Cardiac fibroblast (primary cell): ENCODE results near the gene SEMA3A.

Experiments used
- DNase-seq, 2 donors: peaks; one replicate each; pipeline versions ENCODE4 v3.0.0 to v3.0.0-alpha.2; 2010; ENCODE audit warnings: low read depth in 2 of 2
- H3K4me3 ChIP-seq, 2 donors: replicated peaks in 1 of 2; 1 replicate in 1 of 2; 2 replicates in 1 of 2; pipeline ENCODE4 v1.5.1; 2011; ENCODE audit warnings: low read depth in 2 of 2, low read length in 2 of 2, mild to moderate bottlenecking in 2 of 2, moderate library complexity in 1 of 2
- TF ChIP-seq, protein P1 (sequence below): IDR thresholded peaks from one replicate; pipeline ENCODE4 v1.5.1; 2011; ENCODE audit warnings: low read depth, mild to moderate bottlenecking, low read length, inconsistent platforms

The SEMA3A gene

DNA sequence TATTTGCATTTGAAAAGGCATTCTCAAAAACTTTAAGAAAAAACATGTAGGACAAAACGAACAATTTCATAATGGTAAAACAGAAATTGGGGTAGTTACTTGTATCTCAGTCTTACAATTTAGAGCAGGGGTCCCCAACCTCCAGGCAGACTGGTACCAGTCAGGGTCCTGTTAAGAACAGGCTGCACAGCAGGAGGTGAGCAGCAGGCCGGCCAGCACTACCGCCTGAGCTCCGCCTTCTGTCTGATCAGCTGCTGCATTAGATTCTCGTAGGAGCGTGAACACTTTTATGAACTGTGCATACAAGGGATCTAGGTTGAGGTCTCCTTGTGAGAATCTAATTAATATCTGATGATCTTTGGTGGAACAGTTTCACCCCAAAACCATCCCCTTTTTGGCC lies 77.3 kb downstream of the SEMA3A start:
- no peak for DNase-seq
- TF ChIP-seq, protein P1, sequence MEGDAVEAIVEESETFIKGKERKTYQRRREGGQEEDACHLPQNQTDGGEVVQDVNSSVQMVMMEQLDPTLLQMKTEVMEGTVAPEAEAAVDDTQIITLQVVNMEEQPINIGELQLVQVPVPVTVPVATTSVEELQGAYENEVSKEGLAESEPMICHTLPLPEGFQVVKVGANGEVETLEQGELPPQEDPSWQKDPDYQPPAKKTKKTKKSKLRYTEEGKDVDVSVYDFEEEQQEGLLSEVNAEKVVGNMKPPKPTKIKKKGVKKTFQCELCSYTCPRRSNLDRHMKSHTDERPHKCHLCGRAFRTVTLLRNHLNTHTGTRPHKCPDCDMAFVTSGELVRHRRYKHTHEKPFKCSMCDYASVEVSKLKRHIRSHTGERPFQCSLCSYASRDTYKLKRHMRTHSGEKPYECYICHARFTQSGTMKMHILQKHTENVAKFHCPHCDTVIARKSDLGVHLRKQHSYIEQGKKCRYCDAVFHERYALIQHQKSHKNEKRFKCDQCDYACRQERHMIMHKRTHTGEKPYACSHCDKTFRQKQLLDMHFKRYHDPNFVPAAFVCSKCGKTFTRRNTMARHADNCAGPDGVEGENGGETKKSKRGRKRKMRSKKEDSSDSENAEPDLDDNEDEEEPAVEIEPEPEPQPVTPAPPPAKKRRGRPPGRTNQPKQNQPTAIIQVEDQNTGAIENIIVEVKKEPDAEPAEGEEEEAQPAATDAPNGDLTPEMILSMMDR: no peak
- no peak overlapping the region for H3K4me3 ChIP-seq

DNA sequence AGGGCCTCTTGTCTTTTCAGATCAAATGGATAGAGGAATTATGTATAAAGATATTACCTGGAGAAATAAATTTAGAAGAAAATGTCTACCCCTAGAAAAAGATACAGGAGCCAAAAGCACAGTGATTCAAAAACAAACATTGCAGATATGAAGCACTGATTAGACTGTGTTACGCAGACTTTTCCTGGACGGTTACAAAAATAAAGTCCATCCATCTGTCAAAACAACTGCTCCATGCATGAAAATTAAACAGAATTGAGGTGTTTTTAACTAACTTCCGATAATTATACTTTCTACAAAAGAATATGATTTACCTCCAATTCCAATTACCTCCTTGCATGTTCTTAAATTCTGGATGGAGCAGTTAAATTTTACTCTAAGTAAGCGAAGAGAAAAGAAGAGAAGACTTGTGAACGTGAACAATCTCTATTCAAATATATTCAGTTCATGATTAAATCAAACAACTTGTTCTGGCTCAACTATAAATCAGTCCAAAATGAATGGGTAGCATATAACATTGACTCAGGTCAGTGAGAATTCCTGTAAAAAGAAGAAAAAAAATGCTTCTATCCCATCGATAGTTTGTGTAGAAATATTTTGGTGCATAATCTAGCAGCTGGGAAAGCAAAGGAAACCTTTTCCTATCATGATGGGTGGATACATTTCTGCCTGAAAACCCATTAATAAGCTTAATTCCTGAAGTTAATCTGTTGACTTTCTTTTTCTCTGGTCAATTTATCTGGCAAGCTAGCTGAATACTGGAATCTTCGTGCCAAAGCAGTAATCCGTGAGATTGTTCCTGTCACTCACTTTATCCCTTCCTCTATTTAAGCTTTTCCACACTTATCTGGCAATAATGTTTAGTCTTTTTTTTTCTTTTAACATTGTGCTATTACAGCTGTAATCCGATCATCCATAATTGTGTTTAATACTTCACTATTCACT lies 80.4 kb downstream of the SEMA3A start:
- no peak overlapping the region for H3K4me3 ChIP-seq
- DNase-seq: no peak
- TF ChIP-seq, protein P1: no peak

DNA sequence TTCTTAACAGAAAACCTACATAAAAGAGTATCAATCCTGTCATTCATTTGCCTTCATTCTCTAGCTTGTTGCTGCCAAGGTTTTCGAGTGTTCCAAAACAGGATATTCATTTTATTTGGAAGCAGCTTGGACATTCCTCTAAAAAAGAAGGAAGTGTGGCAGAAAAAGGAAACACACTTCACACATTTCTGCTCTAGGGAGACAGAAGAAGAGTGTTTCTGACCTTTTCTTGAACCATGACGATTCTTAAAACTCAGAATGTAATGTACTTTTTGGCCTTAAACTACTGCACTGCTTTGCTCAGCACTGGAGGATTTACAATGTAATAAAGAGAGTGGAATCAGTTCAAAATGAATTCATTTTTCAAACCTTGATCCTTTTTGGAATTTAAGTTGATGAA lies 81.3 kb downstream of the SEMA3A start:
- peak in 1 of 2 donors; percentile 59 for DNase-seq
- no peak overlapping the region for H3K4me3 ChIP-seq
- TF ChIP-seq, protein P1: no peak

DNA sequence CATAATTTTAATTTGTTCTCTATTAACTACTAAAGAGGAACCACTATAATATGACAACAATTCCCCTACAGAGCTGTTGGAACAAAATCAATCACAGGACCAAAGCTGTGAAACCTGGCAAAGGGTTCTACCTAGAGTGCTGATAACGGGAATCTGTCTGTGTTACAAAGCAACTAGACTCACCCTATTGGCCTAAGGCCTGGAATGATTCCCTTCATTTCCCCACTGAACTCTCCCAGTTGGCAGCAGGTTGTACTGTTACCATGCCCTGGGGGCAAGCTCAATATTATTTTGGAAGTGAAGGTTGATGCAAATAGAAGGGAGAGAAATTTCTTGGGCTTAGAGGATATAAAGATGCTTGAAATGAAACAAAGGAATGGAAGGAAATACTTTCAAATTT lies 81.8 kb downstream of the SEMA3A start:
- no peak overlapping the region for H3K4me3 ChIP-seq
- TF ChIP-seq, protein P1: no peak
- no peak for DNase-seq

DNA sequence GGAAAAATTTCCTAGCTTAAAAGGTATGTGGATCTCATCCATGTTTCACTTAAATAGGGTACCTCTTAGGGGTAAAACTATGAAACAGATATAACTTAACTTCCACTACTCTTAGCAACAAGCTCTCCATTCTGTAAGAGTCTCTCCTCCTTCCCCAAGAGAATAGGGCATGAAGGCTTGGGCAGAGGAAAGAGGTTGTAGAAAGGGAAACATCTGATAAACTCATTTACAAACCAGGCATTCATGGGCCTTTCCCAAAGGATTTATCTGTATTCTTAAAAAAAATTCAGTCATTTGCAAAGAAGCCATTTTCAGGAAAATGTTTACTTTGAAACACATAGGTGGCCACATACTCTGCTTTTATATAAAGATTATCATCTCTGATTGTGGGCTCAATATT lies 82.7 kb downstream of the SEMA3A start:
- H3K4me3 ChIP-seq: no peak overlapping the region
- no peak for DNase-seq
- TF ChIP-seq, protein P1: no peak

DNA sequence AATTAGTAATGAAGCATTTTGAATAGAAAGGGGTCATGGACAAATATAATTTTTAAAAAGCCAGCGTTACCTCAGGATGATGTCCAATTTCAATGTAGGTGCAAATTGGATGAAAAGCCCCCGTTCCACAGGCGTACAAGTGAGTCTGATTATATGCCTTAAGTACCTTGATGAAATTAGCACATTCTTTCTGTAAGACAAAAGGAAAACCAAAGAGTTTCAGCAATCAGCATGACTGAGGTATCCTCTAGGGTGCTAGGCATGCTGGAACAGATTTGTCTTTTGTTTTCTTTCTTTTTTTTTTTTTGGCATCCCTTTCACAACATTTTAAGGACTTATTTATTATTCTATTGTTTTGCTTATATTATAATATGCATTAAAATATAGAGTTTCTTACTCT lies 84.2 kb downstream of the SEMA3A start:
- TF ChIP-seq, protein P1: no peak
- DNase-seq: no peak
- no peak overlapping the region for H3K4me3 ChIP-seq
